HG03565 (cell line): Measurements from ENCODE around the gene PTPRR.

Experiments used
- ATAC-seq: cut with Tn5 transposase; IDR thresholded peaks from one replicate; pipeline ENCODE4 v1.9.1; 2021; ENCODE audit warnings: mild to moderate bottlenecking, moderate library complexity; ENCODE audit not compliant: unreplicated experiment

The PTPRR gene

DNA sequence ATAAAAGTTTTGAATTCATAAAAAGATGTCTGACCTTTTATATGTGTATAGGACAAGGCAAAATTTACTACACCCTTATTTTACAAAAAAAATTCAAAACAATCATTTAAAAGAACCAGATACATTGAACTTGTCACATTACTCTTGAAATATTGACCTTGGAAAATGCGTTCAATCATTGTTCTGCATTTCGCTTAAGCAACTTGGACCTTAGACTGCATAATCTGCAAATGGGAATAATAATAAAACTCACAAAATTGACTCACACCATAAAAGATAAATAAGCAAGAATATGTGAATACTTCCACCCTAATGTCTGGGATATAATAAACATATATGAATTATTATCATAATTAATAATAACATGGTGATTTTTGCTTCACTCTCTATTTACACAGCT is 213.9 kb downstream of the PTPRR start:
- no peak for ATAC-seq

DNA sequence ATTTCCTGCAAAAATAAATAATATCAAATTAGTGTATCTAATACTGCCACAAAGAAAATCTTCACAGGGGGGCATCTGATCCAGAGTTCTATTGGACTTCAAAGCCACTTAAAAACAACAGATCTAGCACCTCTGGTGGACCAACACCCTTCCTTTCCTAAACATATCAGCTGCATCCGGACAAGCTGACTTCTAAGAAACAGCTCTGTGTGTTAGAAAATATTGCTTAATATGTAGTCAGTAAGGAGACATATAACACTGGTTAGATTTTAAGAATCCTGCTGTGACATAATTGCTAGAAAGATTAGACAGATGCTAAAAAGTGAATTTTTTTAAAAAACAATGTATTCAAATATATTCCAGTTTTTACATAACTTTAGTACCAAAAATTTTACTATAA is 222.2 kb downstream of the PTPRR start:
- ATAC-seq, result no peak

DNA sequence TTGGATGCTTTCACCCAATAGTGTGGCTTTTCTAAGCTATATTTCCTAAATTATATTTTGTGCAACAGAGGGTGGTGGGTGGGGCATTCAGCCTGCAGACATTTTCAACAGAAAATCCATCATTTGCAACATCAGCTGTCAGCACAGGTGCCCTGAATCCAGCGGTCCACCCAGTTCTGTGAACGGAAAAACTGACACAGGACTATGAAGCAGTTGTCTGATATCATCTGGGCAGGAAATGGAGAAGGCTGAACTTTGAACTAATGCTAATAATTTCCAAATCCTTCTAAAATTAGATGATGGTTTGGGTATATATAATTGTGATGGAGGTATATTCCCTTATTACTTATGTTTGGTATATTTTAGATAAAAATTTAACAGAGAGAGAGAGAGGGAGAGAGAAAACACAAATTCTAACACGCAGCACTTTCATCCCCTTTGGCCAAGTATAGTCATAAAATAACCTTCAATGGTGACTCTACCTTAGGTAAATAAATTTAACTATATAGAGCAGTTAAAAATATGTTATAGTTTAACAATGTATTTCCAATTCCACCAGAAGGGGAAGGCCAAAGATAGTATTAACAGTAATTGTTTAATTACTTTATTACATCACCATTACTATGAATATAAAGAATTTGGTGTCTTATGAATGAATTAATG is 225.0 kb downstream of the PTPRR start:
- ATAC-seq, result no peak

DNA sequence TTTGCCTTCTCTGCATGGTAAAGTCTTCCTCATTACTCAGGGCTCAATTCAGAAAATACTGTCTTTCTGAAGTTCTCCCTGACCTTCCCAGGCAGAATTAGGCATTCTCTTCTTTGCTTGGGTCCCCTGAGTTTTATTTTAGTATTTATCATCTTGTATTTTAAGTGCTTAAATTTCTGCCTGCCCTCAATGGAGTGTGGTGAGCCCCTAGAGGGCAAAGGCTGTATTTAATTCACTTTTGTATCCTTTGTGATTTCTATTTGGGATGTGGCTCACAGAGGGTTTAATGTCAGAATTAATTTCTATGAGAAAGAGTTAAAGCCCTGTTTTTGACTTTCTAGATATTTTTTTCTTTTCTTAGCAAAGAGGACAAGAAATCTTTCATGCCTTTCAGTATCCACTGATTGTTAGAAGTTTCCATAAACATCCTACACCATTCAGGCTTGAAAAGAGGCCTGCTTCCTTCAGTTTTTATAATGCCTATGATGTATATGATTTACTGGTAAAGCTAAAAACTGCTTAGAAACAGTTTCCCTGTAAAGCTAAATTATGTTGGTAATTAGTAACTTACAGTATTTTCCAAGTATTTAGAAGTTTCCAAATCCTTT is 227.8 kb downstream of the PTPRR start:
- ATAC-seq, result no peak

DNA sequence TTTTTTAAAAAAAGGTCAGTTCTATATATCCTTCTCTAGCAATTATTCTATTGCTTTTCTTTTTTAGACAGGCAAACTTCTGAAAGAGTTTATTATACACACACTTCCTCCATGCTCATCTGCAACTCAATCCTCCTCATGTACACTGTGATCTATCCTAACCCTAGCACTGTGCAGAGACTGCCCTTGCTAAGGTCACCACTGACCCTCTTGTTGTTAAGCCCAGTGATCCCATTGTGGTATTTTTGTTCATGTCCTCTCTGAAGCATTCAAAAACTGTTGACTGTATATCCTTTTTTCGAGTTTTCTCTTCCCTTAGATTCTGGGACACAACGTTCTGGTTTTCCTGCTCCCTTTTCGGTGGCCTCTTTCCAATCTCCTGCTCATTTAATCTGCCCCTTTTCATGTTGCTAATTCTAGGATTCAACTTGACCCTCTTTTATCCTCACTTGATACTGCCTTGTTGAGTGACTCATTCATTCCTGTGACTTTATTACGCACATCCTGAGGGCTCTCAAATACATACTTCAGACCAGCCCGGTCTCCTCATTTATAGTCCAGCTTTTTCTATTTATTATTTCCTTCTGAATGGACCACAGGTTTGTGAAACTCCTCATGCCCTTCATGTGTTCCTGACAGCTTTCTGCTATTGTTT is 229.4 kb downstream of the PTPRR start:
- no peak for ATAC-seq

DNA sequence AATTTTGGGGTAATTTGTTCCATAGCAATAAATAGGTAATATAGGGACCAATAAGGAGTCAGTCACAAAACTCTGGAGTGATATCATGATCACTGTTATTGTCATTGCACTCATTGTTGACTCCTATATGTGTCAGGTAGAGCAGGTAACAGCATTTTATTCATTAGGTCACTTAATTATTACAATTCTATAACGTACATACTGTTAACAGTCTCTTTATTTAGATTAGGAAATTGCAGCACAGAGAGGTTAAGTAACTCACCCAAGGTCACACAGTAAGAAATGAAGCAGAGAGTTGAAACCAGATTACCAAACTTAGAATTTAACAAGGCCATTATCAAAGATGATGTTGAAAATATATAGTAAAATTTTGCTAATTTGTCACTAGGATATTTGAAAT is 233.6 kb downstream of the PTPRR start:
- no peak for ATAC-seq

DNA sequence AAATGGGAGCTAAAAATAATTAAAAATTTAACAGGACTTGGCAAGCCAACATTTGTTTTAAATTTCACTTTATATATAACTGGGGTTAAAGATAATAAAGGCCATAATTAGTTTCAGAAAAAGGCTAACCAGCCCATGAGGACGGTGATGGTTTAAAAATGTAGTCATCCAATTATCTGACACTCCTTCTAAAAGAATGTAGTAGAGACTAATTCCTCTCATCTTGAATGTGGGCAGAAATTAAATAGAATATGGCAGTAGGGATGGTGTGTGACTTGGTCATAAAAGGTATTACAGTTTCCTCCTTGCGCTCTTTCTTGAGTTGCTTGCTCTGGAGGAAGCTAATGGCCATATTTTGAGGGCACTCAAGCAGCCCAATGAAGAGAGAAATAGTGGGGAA is 234.2 kb downstream of the PTPRR start:
- ATAC-seq, result no peak

DNA sequence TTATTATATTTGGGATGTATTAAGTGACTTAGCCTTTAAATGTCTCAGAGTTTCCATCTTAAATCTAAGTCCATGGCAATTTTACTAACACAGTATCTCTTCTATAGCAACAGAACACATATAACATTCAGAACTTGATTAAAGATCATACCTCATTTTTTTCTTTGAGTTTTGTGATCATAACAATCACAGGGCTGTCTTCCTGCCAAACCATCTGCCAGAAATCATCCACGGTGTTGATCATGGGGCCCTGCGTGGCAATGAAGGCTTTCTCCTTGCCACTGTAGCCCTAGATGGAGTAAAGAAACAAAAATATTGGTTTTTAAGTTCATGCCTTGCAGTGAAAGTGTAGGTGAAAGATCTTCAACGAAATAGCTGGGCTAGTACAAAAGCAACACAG is 236.6 kb downstream of the PTPRR start:
- ATAC-seq, result no peak

DNA sequence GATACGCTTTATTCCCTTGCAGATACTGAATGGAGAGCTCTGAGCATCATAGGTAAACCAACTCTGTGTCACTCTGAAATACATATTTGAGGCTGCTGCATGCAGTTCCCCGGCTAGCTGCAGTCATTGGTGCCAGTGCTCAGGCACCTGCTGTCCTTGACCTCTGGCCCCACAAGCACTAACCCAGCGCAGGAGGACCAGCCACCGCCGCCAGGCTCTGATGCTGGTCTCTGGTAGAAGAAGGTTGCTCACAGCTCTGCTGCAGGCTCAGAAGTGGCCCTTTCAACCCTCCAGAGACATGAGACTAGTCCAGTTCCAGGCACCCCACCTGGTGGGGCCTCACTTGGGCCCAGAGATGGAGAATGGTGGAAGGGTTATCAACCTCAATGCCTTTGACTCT is 248.8 kb downstream of the PTPRR start:
- ATAC-seq, result no peak

DNA sequence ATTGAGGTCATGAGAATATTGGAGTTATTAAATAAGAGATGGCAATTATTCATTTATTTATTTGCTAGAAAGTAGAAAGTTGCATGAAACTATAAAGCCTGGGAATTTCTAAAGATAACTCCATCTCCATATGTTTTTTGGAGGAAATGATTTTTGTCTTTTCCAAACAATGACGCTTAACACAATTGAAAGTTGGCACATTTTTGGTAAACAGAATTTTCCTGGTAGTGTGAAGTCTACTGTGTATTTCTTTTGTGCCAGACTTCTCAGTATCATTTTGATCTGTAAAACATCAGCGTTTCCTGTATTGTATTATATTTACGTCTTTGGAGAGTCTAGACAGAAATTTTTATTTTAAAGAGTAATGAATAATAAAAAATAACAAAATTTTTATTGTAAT is 249.6 kb downstream of the PTPRR start:
- no peak for ATAC-seq

DNA sequence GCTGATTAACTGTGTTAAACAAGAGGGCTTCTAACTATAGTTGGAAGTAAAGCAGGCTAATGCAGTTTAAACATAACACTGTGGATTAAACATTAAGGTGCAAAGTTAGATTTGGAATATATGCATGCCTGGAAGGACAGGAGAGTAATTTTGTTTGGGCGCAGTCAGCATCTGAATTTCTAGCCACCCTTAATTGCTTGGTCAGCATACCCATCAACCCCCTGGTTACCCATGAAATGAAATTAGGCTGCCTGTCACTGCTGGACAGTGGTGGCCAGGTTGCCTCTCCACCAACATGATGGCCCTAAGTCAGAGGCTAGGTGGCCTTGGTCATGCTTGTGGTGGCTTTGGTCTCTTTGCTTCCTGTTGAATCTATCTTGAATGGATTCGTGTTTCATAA is 253.3 kb downstream of the PTPRR start:
- ATAC-seq, result no peak

DNA sequence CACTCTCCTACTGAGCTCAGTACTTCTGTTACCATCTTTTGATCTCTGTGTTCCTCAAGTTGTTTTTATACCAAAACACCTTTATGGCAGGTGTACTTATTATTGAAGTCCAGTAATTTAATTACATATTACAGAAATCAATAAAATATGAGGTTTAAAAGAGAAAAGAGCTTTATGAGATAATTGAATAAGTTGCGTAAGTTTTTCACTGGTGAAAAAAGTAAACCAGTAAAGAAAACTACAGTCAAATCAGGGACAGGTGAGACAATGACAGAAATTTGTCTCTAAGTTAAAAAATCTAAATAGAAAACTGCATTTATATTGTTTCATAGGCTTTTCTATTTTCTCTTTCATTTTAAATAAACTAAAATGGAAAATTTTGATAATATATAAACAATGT is 254.2 kb downstream of the PTPRR start:
- no peak for ATAC-seq

DNA sequence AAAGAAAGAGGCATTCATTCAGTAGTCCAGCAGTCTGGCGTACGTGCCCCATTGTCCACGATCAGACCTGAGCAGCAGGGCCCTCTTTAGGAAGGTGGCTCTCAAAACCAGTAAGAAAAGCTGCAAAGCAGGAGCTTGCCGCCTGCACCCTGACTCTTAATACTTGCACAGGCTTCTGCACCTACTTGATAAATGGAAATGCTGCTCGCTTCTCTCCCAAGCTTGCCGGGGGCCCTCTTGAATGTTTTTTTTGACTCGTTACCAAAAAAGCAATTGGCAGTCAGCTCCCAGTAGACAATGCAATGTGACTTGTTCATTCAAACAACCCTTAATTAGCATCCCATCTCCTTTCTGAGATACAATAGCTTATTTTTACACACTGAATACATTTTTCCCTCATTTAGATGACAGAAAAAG is 256.1 kb downstream of the PTPRR start:
- no peak for ATAC-seq

DNA sequence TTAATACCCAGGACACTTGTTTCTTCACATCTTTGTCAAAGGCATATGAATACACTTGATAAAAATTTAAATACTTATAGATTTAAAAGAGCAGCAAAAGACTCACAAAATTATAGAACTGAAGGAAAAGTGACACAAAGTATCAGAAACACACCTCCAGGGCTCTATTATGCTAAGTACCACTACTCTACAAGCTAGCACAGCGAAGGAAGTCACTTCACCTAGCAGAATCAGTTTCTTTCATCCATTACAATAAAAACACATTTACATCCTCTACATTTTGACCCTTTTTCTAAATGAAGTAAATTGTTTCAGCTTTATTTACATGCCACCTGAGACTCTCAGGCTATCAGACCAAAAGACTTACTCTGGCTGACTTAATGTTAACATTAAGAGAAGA is 256.7 kb downstream of the PTPRR start:
- no peak for ATAC-seq

DNA sequence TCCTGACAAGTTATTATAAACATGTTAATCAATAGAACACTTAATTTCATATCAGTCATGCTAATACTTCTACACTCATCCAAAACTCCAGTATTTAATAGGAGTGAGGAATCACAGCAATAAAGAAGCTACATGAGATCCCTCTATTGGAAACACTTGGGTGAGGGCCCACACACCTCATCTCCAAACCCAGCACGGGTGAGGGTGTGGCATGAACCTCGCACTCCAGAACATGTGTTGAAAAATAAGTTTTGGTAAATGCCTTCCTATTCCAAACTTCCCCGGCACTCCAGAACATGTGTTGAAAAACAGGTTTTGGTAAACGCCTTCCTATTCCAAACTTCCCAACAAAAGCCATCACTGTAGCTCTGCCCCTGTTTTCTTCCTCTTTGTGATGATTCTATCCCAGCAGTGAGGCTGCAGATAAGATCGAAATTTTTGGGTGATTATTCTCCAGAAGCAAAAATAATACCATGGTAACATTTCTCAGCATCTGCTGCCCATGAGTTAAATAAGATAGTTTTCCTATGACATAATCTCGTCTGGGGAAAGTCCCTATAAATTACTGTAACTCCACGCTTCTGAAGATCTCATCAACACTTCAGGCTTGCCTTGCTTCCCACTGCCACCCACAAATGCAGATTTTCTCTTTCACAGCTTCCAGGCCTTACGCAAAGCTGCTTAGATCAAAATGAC is 258.9 kb downstream of the PTPRR start:
- no peak for ATAC-seq

DNA sequence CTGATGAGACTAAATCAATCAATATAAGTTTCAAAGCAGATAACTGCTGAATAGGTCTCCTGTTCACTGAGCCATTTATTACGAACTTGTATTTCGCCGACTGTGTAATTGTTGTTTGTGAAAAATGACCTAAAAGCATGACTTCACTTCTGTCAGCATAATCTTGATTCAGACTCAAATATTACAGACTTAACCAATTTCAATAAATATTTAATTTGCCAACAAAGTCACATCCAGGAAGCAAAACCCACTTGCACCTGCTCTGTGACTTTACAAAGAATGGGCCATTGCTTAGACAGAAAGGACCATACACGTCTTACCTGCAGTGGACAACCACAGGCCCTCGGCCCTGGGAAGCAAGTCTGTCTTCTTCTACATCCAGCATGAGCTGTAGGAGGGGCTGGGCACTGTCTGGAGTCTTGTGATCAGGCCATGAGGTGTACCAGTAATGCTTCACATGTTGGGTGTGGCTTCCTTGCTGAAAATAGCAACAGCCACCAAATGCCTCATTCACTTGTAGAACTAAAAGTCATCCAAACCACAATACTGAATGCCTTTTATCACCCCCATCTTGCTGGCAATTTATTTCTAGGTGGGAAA is 259.8 kb downstream of the PTPRR start:
- ATAC-seq, result no peak

DNA sequence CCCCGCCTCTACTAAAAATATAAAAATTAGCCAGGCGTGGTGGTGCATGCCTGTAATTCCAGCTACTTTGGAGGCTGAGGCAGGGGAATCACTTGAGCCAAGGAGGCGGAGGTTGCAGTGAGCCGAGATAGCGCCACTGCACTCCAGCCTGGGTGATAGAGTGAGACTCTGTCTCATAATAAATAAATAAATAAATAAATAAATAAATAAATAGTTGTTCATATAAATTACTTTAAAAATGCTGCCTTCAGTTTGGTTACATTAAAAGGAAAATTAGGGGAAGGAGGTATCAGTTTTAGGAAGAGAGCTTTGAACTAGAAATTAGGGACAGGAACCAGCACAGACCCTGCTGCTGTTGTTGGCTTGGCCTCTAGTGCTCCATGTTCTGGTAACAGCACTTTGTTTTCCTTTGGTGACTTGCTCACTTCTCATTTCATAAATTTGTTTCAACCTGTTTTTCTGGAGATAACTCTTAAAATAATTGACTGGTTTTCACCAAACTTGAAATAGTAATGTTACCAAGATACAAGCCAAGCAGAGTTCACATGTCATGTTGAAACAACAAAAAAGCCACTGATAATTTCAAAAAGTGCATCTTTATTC is 260.4 kb downstream of the PTPRR start:
- ATAC-seq, result no peak

DNA sequence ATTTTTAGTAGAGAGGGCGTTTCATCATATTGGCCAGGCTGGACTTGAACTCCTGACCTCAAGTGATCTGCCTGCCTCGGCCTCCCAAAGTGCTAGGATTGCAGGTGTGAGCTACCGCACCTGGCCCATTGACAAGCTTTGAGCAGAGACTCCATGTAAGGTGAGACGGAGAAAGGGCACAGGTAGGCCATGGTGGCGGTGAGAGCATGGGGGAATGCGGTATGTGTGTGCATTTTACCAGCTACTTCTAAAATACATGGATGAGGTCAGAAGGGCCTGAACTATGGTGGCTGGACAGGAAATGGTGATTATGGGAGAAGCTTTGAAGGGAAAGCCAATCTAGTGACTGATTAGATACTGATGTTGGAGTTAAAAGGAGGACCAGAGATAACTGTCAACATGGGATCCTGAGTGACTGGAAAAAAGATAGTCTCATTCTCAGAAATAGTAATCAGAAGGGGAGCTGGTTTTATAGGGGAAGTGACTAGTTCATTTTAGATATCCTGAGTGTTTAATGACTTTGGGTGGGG is 261.4 kb downstream of the PTPRR start:
- ATAC-seq, result no peak

DNA sequence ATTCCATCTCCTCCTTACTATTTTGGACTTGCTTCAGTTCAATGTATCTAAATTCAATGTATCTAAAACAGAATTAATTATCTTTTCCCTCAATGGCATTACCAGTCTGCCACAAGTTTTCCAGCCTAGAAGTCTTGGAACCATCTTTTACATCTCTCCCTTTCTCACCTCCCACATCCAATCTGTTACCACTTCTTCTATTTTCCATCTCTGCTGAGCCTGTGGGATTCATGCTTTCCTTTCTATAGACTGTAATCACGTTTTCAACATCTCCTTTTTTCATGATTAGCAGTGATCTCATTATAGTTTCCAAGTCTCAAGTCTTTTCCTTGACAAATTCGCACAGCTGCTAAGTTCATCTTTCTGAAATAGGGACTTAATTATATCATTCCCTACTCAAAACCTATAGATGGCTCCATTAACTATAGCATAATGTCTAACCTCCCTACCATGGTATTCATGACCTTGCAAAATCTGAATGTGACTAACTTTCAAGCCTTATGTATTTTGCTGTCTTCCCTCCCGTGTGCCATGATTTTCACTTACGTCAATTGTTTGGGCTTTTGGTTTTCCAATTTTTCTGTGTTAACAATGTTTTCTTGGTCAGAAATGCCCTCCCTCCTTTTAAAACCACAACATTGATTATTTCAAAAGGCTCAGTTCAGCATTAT is 262.8 kb downstream of the PTPRR start:
- no peak for ATAC-seq

DNA sequence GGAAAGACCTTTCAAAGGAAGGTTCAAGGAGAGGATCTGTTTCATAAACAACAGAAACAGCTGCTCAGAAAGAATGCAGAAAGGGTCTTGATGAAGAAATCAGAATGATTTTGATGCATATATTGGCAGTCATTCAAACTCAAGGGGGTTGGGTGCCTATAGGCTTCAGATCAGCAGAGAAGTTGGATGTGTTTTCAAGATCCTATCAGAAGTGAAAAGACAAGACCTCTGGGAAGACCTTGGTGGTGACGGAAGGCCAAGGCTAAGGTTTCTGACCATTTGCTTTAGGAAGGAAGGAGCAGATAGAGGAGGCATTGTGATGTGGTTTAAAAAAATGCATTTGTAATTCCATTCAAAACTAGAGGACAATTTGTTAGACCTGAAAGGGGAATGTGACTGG is 268.1 kb downstream of the PTPRR start:
- ATAC-seq, result no peak
